Panc1 (cell line): ENCODE results near the gene ANO1. TPM values are rescaled to one million over a fixed set of nuclear protein-coding genes. Genes with fewer than 3 reads are reported as not detected.

Experiments
- ATAC-seq: fragments of 200-7000 bp; cut with Tn5 transposase; 2 replicates; pipeline ENCODE4 v1.9.1; 2020; ENCODE audit warnings: mild to moderate bottlenecking, moderate library complexity
- BruUV-seq: library from RNA; stranded (reverse); fragments of 400-500 nt; replicated peaks from 2 replicates; lab custom pipeline; 2021; lab: Mats Ljungman, UMichigan
- CTCF ChIA-PET: fragments of 300-600 bp; sonication (Branson Sonifier 250); formaldehyde crosslinking; loops from one replicate; lab custom pipeline; 2022; ENCODE audit warnings: antibody characterized with exemption; lab: Charles Lee
- POLR2A ChIA-PET: fragments of 300-600 bp; sonication (Branson Sonifier 250); formaldehyde crosslinking; loops from one replicate; lab custom pipeline; 2022; ENCODE audit warnings: antibody characterized with exemption; lab: Charles Lee
- DNase-seq: peaks from one replicate; pipeline ENCODE4 v3.0.0-alpha.2; 2010; ENCODE audit warnings: low read depth, low spot score
- H3K27ac ChIP-seq: 2 replicates; pipeline ENCODE4 v1.5.1; 2011; ENCODE audit warnings: mild to moderate bottlenecking, low read length, inconsistent platforms
- H3K27me3 ChIP-seq: fragments of 200-500 bp; sonication (Bioruptor generic); 2 replicates; pipeline ENCODE4 v1.6.0; 2014; ENCODE audit warnings: low read length, inconsistent platforms; ENCODE audit not compliant: control insufficient read depth, insufficient read depth
- H3K36me3 ChIP-seq: fragments of 200-500 bp; sonication (Bioruptor generic); 2 replicates; pipeline ENCODE4 v1.5.1; 2014; ENCODE audit warnings: inconsistent platforms, mild to moderate bottlenecking, low read length, moderate library complexity; ENCODE audit not compliant: control insufficient read depth, insufficient read depth
- H3K4me1 ChIP-seq: 2 replicates; pipeline ENCODE4 v1.5.1; 2011; ENCODE audit warnings: inconsistent platforms, mild to moderate bottlenecking, low read length, moderate library complexity; ENCODE audit not compliant: control insufficient read depth, insufficient read depth
- H3K4me3 ChIP-seq, 2 experiments: 2 replicates each; pipeline ENCODE4 v1.5.1; 2011 to 2012; ENCODE audit warnings: low read depth in 2 of 2, low read length in 2 of 2, mild to moderate bottlenecking in 2 of 2, inconsistent platforms in 1 of 2, moderate library complexity in 1 of 2
- H3K9me3 ChIP-seq: fragments of 200-500 bp; sonication (Bioruptor generic); 2 replicates; pipeline ENCODE4 v1.5.1; 2014; ENCODE audit warnings: low read depth, mild to moderate bottlenecking, inconsistent platforms, low read length, moderate library complexity; ENCODE audit not compliant: control insufficient read depth, insufficient read depth
- CTCF ChIP-seq: fragments of 450-650 bp; IDR thresholded peaks from 2 replicates; pipeline ENCODE4 v1.5.1; 2017; ENCODE audit warnings: mild to moderate bottlenecking
- POLR2AphosphoS5 ChIP-seq: IDR thresholded peaks from 2 replicates; pipeline ENCODE4 v1.6.1; 2012; ENCODE audit warnings: mild to moderate bottlenecking, low read depth, low read length, moderate library complexity
- REST ChIP-seq, 2 experiments: IDR thresholded peaks; 2 replicates each; pipeline ENCODE4 v1.6.1; 2011 to 2012; ENCODE audit warnings: low read depth in 2 of 2, control low read depth in 1 of 2, low read length in 1 of 2, mild to moderate bottlenecking in 1 of 2, moderate library complexity in 1 of 2; ENCODE audit not compliant: insufficient read depth in 1 of 2
- SIN3A ChIP-seq: IDR thresholded peaks from 2 replicates; pipeline ENCODE4 v1.6.1; 2012; ENCODE audit warnings: low read depth, mild to moderate bottlenecking, low read length, moderate library complexity, borderline replicate concordance; ENCODE audit not compliant: insufficient read depth
- TCF7L2 ChIP-seq: IDR thresholded peaks from 2 replicates; pipeline ENCODE4 v1.6.1; 2011; ENCODE audit warnings: mild to moderate bottlenecking, low read depth, low read length, inconsistent platforms
- in situ Hi-C: cut with HindIII; loops from 2 replicates; pipeline ENCODE4 v1.10.0; 2016; ENCODE audit warnings: low sequenced_read_pairs, low pct_unique_long_range_greater_than_20kb
- intact Hi-C: fragments of 100-400 bp; cut with micrococcal nuclease; formaldehyde crosslinking; loops from one replicate; pipeline ENCODE4 v1.10.0; 2022; ENCODE audit not compliant: unreplicated experiment
- total RNA-seq: library from RNA; stranded (reverse); gene quantifications from one replicate; pipeline ENCODE4 v1.2.1, GENCODE V29; 2021; ENCODE audit not compliant: unreplicated experiment

ANO1 gene
- total RNA-seq, 1 experiment from 2014 or later, result 2.3 TPM

- BruUV-seq, result no TSS peak
- no peak overlapping the region for H3K4me3 ChIP-seq
- DNase-seq (no peak), ATAC-seq (peak; percentile 74)
- no peaks in the 10 kb centered on the region for H3K36me3 ChIP-seq
- POLR2A ChIA-PET, result interaction anchor here (1.0 kb wide), 1 partner anchor 12 kb away, joined by 3 read pairs; no protein-coding TSS in a partner anchor
- no peak overlapping the region for H3K27ac ChIP-seq
- intact Hi-C loops (no loop called here), in situ Hi-C loops (no loop called here)
- no peaks in the 10 kb centered on the region for H3K27me3 ChIP-seq
- CTCF ChIA-PET, result no interaction called here
- H3K9me3 ChIP-seq, result no peaks in the 10 kb centered on the region
- TF ChIP-seq REST (IDR thresholded peaks at IDR 0.05; ENCODE audit: insufficient read depth in 1 of 2, low read depth in 2 of 2, low read length in 1 of 2) (no peak), SIN3A (no peak), TCF7L2 (no peak), POLR2AphosphoS5 (no peak), CTCF (no peak)
- H3K4me1 ChIP-seq, result peaks cover 4% of the 10 kb centered on the region
Measured at GRCh38 chr11:70145071-70145470, 67.0 kb downstream of the ANO1 start.

- TF ChIP-seq CTCF (no peak), POLR2AphosphoS5 (no peak), SIN3A (no peak), TCF7L2 (no peak), REST (IDR thresholded peaks at IDR 0.05; ENCODE audit: insufficient read depth in 1 of 2, low read depth in 2 of 2, low read length in 1 of 2) (no peak)
- in situ Hi-C loops (no loop called here), intact Hi-C loops (no loop called here)
- no peak for DNase-seq
- Histone ChIP-seq H3K4me3 (no peak overlapping the region), H3K9me3 (no peaks in the 10 kb centered on the region), H3K27ac (no peak overlapping the region), H3K4me1 (peaks cover 4% of the 10 kb centered on the region), H3K27me3 (no peaks in the 10 kb centered on the region), H3K36me3 (no peaks in the 10 kb centered on the region)
- BruUV-seq, result no TSS peak
- no peak for ATAC-seq
- POLR2A ChIA-PET, result interaction anchor here (1.0 kb wide), 1 partner anchor 11 kb away, joined by 3 read pairs; no protein-coding TSS in a partner anchor
- CTCF ChIA-PET, result no interaction called here
Measured at GRCh38 chr11:70145841-70146240, 67.7 kb downstream of the ANO1 start.
